ENCODE results near the gene OR13C3.
"Not testable (repeated sequence)": the region's sequence is repeated elsewhere in the genome, so short reads cannot be mapped to it uniquely, and the experiment has no call there.

The OR13C3 gene

GRCh38 chr9:104536756-104537155, at the start of gene OR13C3:
Gene OR13C3 (minus strand): TSS chr9:104536856. CDS start chr9:104536723, 133 bp downstream.
- no peak for DNase-seq (ENCODE audit: low read depth in 2 of 2)

- no peak for DNase-seq (ENCODE audit: low read depth in 2 of 2)
Measured at GRCh38 chr9:104580562-104580961, 43.9 kb upstream of the OR13C3 start.

GRCh38 chr9:104577263-104577662, 40.6 kb upstream of the OR13C3 start:
- no peak for DNase-seq (ENCODE audit: low read depth in 2 of 2)

GRCh38 chr9:104575456-104575855, 38.8 kb upstream of the OR13C3 start:
- no peak for DNase-seq (ENCODE audit: low read depth in 2 of 2)

GRCh38 chr9:104572612-104573011, 36.0 kb upstream of the OR13C3 start:
- DNase-seq (ENCODE audit: low read depth in 2 of 2) = no peak

GRCh38 chr9:104568868-104569267, 32.2 kb upstream of the OR13C3 start, which contains the start of gene OR13C8:
Gene OR13C8 (plus strand): TSS chr9:104569168. CDS start chr9:104569168, 0 bp downstream.
- no peak for DNase-seq (ENCODE audit: low read depth in 2 of 2)

GRCh38 chr9:104564358-104564757, 27.7 kb upstream of the OR13C3 start:
- DNase-seq (ENCODE audit: low read depth in 2 of 2) = no peak

- no peak for DNase-seq (ENCODE audit: low read depth in 2 of 2)
Measured at GRCh38 chr9:104556830-104557634, 20.4 kb upstream of the OR13C3 start.

GRCh38 chr9:104555521-104555920, 18.9 kb upstream of the OR13C3 start:
- no peak for DNase-seq (ENCODE audit: low read depth in 2 of 2)

GRCh38 chr9:104553261-104553660, 16.6 kb upstream of the OR13C3 start:
- DNase-seq (ENCODE audit: low read depth in 2 of 2) = no peak

GRCh38 chr9:104544644-104545043, 8.0 kb upstream of the OR13C3 start:
- no peak for DNase-seq (ENCODE audit: low read depth in 2 of 2)

GRCh38 chr9:104539275-104539674, 2.6 kb upstream of the OR13C3 start:
- no peak for DNase-seq (ENCODE audit: low read depth in 2 of 2)

GRCh38 chr9:104527109-104527508, 9.5 kb downstream of the OR13C3 start, which contains the start of gene OR13C4:
Gene OR13C4 (minus strand): TSS chr9:104527209. CDS start chr9:104527209, 0 bp downstream.
- no peak for DNase-seq (ENCODE audit: low read depth in 2 of 2)

GRCh38 chr9:104520241-104520640, 16.4 kb downstream of the OR13C3 start:
- DNase-seq (ENCODE audit: low read depth in 2 of 2) = not testable (repeated sequence)

GRCh38 chr9:104514901-104515300, 21.8 kb downstream of the OR13C3 start:
- DNase-seq (ENCODE audit: low read depth in 2 of 2) = no peak

GRCh38 chr9:104506565-104506964, 30.1 kb downstream of the OR13C3 start:
- DNase-seq (ENCODE audit: low read depth in 2 of 2) = no peak

GRCh38 chr9:104503963-104504362, 32.7 kb downstream of the OR13C3 start, which contains the start of gene OR13F1:
Gene OR13F1 (plus strand): TSS chr9:104504263. CDS start chr9:104504263, 0 bp downstream.
- DNase-seq (ENCODE audit: low read depth in 2 of 2) = no peak

- no peak for DNase-seq (ENCODE audit: low read depth in 2 of 2)
Measured at GRCh38 chr9:104503440-104503839, 33.2 kb downstream of the OR13C3 start.

GRCh38 chr9:104494808-104495207, 41.8 kb downstream of the OR13C3 start:
- DNase-seq (ENCODE audit: low read depth in 2 of 2) = no peak

Measured in stimulated activated CD4-positive, alpha-beta T cell treated with anti-CD3 and anti-CD28 coated beads, Interleukin-1b, Interleukin-23, amount 100 ng/mL, for 1 hour (primary cell).